ENCODE results near the gene TNS2.
A peak's percentile ranks its signal among the peaks of the same experiment; 100 is the strongest.

TNS2 gene

DNA sequence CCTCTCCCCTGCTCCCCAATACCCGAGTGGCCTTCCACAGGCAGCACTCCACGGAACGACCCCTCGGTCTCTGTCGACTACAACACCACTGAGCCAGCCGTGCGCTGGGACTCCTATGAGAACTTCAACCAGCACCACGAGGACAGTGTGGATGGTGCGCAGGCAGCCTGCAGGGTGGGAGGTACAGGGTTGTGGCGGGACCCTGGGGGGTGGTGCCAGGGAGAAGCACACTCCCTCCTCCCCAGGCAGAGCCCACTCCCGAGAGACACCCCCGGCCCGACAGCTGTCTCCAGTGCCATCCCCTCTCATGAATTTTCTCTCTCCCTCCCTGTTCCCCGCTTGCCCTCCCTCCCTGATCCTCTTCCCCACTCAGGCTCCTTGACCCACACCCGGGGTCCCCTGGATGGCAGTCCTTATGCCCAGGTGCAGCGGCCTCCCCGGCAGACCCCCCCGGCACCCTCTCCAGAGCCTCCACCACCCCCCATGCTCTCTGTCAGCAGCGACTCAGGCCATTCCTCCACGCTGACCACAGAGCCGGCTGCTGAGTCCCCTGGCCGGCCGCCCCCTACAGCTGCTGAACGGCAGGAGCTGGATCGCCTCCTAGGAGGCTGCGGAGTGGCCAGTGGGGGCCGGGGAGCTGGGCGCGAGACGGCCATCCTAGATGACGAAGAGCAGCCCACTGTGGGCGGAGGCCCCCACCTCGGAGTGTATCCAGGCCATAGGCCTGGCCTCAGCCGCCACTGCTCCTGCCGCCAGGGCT is 9.0 kb downstream of the TNS2 start:
- no peak for DNase-seq

GRCh38 chr12:53059434-53060063 is 9.7 kb downstream of the TNS2 start:
- no peak for DNase-seq

GRCh38 chr12:53060064-53060720 is 10.3 kb downstream of the TNS2 start:
- DNase-seq, result no peak

- no peak for DNase-seq
These were observed 10.9 kb downstream of the TNS2 start for GRCh38 chr12:53060721-53061276.

- no peak for DNase-seq
These were observed 11.6 kb downstream of the TNS2 start for GRCh38 chr12:53061404-53062010.

DNA sequence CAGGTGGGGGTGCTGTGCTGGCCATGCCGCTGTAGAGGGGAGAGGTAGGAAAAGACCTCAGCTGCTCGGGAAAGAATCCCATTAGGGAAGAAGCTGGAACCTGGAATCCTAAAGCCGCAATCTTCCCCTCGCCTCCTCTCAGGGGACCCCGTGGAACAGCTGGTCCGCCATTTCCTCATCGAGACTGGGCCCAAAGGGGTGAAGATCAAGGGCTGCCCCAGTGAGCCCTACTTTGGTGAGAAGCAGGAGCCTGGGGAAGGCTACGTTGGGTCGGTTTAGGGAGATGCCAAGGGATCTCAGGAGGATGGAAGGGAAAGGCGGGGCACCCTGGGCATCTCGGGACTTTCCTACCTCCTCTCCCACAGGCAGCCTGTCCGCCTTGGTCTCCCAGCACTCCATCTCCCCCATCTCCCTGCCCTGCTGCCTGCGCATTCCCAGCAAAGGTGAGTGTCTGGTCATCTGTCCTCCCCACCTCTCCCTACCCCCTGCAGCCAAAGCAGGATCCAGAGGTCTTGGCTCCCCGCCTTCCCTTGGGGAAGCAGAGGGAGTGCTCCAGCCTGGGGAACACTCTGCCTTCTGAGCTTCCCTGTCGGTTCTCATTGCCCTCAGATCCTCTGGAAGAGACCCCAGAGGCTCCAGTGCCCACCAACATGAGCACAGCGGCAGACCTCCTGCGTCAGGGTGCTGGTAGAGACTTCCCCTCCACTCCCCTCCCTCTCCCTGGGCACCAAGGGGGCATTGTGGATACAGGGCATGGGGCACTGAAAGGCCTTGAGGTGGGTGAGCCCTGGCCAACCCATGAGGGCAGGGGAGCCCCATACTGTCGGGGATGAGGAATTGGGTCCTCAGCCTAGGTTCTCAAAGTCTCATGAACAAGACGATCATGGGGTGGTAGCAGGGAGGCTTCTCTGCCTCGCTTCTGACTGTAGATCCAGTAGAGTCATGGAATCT is 12.4 kb downstream of the TNS2 start:
- DNase-seq, result no peak

GRCh38 chr12:53062977-53063707 is 13.3 kb downstream of the TNS2 start:
- DNase-seq, result no peak

GRCh38 chr12:53063708-53064612 is 14.1 kb downstream of the TNS2 start:
- DNase-seq, result no peak

DNA sequence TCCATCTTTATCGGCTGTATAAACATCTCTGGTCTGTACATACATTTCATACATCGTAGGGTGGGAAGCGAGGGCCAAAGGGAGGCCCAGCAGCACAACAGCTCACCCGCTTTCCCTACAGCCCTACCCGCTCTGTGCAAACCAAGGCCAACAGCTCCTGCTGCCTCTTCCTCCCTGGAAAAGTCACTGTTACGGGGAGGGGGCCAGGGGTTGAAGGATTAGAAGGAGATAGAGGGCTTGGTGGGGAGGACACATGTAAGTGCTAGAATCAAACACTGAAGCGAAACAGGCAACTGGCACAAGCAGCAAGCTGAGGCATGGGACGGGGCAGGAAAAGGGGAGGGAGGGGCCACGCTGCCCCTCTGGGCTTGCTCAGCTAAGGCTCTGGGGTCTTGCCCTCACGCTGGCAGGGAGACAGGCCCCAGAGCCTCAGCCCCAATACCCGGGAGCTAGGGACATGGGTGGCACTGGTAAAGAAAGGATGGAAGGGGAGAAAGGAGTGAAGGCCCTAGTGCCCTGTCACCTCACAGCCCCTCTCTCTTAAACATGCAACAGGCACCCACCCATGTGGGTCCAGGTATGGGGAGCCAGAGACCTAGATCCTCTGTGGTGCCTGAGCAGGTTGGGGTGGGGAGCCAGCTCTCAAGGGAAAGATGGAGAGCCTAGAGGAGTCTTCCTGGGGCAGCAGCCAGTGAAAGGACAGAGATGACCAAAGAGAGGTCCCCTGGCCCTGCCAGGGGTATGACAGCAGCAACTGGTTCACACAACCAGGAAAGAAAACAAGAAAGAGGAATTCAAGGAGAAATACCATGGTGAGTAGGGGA is 15.0 kb downstream of the TNS2 start:
- no peak for DNase-seq

DNA sequence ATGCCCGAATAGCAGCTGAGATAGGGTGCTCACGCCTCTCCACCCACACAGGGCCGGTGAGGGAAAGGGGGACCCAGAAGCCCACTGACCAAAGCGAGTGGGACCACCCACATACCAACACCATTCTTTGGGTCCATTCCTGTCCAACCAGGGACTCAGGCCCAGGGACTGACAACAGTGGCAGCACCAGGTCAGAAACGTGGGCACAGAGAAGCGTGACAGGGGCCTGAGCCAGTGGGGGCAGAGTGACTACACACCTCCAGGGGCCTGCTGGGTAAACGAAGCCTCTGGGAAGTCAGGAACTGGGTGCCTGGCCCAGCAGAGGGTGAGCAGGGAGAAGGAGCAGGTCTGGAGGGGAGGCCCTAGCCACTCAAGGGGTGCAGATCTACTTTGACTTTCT is 15.6 kb downstream of the TNS2 start:
- no peak for DNase-seq

DNA sequence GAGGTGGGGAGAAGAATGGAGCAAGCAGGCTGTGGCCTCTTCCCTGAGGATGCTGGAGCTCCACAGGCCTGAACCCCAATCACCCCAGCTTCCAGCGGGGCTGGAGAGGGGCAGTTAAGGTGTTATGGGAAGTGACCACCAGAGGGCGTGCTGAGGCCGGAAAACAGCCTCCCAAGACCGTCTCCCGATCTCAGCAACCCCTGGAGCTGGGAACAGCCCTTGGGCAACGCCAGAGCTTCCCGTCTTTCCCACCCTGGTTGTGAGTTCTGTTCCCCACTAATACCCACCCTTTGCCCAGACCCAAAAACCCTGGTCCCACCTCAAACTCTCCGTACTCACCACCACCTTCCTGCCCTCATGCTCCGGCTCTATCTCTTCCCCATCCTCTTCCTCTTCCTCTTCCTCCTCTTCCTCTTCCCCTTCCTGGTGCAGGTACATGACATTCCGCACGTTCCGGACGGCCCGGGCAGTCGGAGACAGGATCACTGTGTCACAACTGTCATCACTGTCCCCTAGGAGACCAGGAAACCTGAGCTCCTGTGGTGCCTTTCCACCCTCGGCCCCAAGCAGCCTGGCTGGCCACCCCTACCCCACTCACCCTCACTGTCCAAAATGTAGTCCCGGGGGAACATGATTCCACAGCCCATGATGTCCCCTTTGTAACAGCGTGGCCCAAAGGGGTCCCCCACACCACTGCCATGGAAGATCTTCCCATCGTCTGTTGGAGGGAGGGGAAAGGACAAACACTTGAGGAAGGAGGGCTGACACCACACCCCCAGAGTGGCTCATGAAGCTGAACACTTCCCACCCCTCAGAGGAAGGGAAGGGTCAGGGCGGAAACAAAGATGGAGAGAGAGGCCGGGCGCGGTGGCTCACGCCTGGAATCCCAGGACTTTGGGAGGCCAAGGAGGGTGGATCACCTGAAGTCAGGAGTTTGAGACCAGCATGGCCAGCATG is 16.4 kb downstream of the TNS2 start:
- DNase-seq, result peak; percentile 81

DNA sequence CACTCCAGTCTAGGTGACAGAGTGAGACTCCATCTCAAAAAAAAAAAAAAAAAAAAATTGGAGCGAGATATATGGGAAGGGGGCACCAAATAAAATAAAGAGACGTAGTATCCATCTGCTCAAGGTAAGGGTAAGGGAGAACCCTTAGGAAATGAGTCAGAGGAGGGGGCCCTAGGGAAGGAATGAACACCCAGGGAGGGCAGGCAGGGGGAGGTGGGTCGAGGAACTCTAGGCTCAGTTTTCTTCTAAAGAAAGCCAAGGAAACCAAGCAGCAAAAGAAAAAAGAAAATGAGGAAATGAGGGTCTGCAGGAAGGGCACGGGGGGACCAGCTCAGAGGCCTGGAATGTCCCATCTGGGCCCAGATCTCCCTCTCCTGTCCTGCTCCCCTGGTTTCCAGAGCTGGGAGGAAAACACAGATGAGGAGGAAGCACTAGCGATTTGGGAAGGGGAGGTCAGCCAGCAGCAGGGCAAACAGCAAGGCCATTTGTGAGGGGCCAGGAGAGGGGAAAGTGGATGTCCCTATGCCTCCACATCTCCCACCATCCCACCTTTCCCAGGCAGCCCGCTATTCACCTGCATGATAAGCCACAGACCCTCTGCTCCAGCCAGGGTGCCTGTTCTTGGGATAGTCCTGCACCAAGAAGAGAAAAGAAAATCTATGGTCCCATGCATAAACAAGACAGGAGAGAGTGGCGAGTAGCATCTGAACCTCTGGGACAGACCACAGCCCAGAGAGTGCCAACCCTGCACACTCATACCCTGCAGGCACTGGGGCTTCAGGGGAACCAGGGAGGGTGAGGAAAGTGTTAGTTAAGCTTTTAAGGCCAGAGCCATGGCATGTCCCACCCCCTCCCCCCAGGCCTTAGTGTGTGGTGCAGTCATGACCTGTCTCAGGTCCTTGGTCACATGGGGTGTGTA is 17.5 kb downstream of the TNS2 start:
- DNase-seq, result no peak

DNA sequence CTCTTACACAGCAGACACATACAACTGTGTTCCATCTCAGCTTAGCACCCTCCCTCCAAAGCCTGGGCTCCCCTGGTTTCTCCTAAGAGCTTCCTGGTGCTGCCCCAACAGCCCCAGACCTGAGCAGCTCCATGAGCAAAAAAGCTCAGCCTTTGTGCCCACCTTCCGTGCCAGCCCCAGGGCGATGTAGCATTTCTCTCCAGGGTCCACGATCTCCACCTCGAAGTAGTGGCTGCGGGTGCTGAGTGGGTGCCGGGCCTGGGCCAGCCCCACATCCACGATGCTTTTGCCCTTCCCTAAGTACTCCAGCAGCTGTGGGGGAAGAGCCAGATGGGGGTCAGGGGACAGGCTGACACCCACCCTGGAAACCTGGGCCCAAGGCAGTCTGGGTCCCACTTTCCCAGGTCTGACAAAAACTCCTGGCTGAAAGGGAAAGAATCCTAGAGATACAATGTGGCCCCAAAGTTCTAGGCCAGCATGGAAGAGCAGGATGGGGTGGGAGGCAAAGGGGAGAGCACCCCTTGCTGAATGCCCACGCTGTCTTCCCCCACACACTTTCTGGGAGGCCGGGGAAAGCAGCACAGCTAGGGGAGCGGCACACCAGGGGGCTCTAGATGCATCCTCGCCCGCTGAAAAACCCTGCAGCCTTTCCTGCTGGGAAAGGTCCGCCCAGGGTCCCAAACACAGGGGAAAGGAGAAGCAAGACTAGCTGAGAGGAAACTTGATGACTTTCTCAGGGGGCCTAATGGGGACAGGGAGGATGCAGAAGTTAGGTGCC is 18.3 kb downstream of the TNS2 start:
- DNase-seq, result no peak

DNA sequence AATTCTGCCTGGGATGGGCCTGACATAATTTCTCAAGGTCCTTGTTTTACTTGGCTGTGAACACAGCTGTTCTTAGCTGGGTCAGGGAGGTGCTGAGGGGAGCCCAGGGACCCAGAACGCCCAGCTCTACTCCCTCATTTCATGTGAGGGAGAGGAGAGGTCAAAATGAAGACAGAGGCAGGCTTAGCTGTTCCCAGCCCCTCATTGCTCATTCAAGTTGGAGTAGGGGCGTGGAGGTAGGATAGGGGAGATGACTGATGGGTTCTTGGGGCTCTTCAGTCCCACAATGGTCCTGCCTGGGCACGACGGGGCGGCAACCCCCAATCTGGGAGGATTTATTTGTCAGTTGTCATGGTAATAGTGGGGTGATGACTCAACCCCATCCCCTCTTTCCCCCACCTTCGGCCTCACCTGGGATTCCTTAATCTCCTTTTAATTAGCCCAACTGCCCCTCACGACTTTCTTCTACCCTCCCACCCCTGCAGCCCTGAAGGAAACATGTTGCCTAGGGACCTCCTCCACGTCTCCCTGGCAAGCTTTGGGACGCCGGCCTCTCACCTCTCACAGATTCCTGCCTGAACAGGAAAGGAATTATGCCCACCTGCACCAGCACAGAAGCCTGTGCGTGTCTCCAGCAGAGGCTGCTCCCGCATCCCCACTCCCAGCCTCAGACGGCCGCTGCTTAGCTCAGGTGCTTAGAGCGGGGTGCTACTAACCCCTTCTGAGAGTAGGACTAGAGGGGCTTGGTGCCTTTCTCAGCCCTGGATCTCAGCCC is 19.1 kb downstream of the TNS2 start:
- no peak for DNase-seq
